ENCODE data around the gene APEX2.
"Not testable (repeated sequence)": the region's sequence is repeated elsewhere in the genome, so short reads cannot be mapped to it uniquely, and the experiment has no call there.

Gene APEX2

DNA sequence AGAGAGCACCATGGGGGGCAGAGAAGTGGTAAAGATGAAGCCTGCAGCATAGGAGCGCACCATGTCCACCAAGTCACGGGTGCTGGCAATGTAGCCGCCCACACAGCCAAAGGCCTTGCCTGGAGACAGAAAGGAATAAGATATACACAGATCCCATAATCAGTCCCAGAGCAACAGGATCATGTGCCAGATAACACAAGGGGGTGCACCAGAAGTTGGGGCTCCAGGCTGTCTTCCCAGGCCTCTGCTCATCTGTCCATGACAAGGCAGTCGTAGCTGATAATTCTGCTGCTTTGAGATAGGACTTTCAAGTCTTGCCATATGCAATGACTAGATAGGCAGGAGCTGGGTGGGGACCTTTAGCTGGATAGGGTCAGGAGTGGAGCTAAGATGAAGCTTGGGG lies 14.7 kb downstream of the APEX2 start:
- no peak for DNase-seq

DNA sequence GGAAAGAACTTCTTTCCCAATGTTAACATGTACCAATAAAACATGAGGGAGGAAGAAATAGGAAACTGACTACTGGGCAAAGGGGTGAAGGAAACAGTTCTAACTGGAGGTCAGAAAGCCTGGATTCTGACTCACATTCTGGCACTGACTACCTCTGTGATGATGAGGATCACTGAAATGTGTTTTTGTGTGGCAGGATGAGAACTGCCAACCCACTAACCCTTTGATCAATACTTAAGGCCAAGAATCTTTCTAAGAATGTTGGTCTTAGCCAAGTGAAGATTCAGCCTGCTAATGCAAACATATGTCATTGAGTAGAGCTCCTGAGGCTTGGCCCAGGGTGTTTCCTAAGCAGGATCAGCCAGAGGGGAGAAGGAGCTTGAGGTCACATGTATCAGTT lies 26.0 kb downstream of the APEX2 start:
- DNase-seq: no peak

- no peak for DNase-seq
Measured at GRCh38 chrX:55026840-55027239, 26.7 kb downstream of the APEX2 start.

- no peak for DNase-seq
Measured at GRCh38 chrX:55028040-55028439, 27.9 kb downstream of the APEX2 start.

GRCh38 chrX:55028611-55029010 lies 28.4 kb downstream of the APEX2 start:
- no peak for DNase-seq

DNA sequence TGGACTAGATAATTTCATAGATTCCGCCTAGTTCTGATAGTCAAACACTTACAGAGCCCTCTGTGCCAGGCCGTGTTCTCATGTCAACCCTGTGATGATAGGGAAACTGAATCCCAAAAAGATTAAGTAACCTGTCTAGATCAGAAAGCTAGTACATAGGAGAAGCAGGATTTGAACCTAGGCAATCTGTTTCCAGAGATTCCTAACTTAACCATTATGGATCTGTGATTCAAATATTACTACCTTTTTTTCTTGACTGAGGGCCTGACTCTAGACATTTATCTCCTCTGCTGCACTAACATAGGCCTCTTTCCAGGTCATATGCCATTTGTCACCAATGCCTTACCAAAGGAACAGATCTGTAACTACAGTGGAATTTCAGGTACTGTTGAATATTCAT lies 29.1 kb downstream of the APEX2 start:
- no peak for DNase-seq

GRCh38 chrX:55030271-55031205 lies 30.4 kb downstream of the APEX2 start, which contains the start of gene ALAS2:
Gene ALAS2 (minus strand): TSS chrX:55030977. CDS start chrX:55026000, 4,977 bp downstream.
- DNase-seq: no peak

DNA sequence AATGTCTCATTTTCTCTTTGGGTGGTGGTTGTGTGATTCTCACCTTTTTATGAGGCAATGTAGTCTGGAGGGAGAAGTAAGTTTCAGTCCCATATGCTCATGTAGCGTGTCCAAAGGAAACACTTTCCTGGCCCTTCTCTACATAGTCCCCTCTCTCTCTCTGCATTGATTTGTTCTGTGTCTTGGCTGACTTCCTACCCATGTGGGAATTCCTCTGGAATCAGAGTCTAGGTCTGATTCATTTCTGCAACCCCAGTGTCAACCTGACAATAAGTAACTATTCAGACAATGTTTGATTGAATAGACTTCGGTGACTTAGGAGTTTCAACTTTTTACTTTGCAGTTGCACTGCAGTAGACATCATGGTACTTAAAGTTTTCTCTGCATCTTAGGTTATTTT lies 33.3 kb downstream of the APEX2 start:
- DNase-seq: no peak

GRCh38 chrX:55039471-55039870 lies 39.3 kb downstream of the APEX2 start:
- DNase-seq: no peak

GRCh38 chrX:55041514-55041913 lies 41.4 kb downstream of the APEX2 start:
- no peak for DNase-seq

DNA sequence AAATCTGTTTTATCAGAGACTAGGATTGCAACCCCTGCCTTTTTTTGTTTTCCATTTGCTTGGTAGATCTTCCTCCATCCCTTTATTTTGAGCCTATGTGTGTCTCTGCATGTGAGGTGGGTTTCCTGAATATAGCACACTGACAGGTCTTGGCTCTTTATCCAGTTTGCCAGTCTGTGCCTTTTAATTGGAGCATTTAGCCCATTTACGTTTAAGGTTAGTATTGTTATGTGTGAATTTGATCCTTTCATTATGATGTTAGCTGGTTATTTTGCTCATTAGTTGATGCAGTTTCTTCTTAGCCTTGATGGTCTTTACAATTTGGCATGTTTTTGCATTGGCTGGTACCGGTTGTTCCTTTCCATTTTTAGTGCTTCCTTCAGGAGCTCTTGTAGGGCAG lies 50.4 kb downstream of the APEX2 start:
- not testable (repeated sequence) for DNase-seq

DNA sequence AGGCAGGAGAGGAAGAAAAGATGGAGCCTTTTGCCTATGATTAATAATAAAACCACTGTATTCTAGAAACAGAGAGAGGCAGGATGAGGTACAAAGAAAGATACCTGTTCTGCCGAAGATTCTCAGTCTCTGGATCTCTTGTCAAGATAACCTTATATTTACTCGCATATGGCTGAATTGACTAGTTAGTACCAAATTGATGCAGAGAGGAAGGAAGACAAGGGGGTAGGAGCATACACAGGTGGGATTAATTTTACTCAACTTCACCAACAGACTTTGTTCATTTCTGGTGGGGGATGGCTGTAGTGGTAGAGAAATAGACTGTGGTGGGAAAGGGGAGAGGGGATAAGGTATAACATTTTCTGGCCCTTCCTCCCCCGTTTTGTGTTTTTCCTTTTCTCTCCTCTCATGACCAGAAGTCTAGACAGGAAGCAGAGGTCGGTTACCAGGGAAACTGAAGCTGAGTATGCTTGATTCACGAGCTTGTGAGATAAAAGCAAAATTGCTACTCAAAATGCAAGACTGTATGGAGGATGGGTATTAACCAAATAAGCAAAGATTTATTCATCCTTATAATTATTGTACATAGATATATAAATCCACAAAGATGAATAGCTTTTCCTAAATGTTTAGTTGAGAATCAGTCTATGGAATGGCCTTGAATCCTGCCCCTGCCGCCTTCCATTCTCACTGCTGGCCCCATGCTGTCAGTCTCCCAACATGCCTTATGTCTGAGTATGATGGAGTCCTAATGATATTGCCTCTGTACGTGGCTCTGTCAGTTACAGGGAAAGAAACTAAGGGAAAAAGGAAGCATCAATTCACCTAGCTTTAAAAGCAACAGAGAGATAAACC lies 56.9 kb downstream of the APEX2 start:
- DNase-seq: peak; percentile 54

- DNase-seq: peak; percentile 52
Measured at GRCh38 chrX:55057675-55058249, 57.6 kb downstream of the APEX2 start.
